Globus pallidus (tissue), 1 donor: Measurements from ENCODE around the gene SPATA6.
"Not testable (repeated sequence)": the region's sequence is repeated elsewhere in the genome, so short reads cannot be mapped to it uniquely, and the experiment has no call there.

ENCODE experiments used
- DNase-seq: peaks from one replicate; pipeline ENCODE4 v3.0.0-alpha.2; 2015; ENCODE audit warnings: low spot score

The SPATA6 gene

GRCh38 chr1:48471691-48472576 is at the start of gene SPATA6:
Gene SPATA6, minus strand, starts transcription at chr1:48472204. Its CDS starts 196 bp downstream, at chr1:48472008.
- peak; percentile 98 for DNase-seq

DNA sequence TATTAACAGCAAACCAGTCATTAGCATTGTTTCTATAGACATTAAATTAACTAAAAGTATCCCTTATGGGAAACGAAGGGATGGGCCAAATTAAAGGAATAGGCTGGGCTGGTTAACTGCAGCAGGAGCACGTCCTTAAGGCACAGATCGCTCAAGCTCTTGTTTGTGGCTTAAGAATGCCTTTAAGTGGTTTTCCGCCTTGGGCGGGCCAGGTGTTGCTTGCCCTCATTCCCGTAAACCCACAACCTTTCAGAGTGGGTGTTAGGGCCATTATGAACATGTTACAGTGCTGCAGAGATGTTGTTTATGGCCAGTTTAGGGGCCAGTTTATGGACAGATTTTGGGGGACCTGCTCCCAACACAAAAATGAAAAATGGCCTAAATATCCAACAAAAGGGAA is 47.9 kb upstream of the SPATA6 start:
- not testable (repeated sequence) for DNase-seq

DNA sequence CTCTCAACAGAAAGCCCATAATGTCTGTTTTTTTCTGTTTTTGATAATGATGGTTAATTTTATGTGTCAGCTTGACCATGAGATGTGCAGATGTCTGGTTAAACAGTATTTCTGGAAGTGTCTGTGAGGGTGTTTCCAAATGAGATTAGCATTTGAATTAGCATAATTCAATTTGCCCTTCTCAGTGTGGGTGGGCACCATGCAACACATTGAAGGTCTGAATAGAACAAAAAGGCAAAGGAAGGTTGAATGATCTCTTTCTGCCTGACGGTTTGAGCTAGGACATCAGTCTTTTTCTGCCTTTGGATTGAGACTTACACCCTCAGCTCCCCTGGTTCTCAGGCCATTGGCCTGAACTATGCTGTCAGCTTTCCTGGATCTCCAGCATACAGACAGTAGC is 34.9 kb upstream of the SPATA6 start:
- no peak for DNase-seq

DNA sequence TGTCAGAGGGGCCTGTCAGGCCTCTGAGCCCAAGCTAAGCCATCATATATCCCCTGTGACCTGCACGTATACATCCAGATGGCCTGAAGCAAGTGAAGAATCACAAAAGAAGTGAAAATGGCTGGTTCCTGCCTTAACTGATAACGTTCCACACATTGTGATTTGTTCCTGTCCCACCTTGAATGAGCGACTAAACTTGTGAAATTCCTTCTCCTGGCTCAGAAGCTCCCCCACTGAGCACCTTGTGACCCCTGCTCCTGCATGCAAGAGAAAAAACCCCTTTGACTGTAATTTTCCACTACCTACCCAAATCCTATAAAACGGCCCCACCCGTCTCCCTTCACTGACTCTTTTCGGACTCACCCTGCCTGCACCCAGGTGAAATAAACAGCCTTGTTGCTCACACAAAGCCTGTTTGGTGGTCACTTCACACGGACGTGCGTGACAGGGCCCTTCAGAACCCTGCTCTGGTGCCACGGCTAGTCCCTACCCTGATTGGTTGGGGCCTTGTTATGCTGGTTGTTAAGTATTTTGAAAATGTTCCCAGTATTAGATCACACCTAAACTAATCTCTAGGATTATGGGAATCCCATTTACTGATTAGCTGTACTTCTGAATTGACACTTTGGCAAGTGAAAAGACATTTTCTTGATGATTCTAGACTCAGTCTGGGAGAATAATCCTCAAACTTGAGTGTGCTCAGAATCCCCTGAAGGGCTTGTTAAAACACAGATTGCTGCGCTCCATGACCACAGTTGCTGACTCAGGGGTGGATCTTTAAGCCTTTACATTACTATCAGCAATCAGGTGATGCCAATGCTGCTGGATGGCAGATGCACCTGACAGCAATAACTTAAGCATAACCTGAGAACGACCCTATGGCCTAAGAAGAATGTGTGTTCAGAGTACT is 28.8 kb upstream of the SPATA6 start:
- DNase-seq, result no peak

DNA sequence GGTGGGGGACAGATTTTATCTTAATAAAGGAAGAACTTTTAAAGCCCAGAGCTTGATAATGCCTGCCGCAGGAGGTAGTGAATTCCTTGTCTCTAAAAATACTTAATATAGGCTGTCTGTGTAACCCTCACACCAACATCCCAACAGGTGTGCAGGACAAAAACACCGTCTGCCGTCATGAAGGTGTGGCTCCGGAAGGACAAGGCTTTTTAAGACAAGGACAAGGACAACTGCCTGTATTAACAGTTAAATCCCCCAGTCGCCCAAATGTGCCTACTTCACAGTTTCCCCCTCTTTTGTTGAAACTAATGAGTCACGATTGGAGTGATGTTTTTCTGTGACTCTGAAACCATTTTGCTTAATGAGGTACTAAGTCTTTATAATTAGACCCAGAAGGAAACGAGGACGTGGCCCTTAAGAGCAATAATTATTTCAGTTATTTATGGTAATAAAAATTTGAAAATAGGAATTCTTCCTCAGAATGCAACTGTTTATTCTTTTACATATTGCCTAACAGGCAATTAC is 27.3 kb upstream of the SPATA6 start:
- DNase-seq, result no peak

- DNase-seq, result peak; percentile 88
These were observed 26.2 kb upstream of the SPATA6 start for GRCh38 chr1:48498096-48498791.

DNA sequence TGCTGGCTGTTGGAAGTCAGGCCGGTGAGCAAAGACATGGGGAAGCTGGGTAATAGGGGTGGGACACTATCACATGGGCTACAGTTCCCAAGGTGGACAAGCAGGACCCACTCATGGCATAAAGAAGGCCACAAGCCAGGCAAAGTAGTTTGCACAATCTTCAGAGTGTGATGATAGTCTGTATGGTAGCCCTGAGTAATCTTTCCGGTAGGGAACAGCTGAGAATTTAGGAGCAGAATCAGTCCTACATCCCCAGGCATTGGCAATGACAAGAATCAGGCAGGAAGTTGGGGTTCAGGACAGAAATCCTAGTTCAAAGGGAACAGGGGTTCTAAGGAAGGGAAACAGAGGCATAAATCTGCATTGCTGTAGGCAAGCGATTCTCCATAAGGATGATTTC is 23.9 kb upstream of the SPATA6 start:
- DNase-seq, result no peak

DNA sequence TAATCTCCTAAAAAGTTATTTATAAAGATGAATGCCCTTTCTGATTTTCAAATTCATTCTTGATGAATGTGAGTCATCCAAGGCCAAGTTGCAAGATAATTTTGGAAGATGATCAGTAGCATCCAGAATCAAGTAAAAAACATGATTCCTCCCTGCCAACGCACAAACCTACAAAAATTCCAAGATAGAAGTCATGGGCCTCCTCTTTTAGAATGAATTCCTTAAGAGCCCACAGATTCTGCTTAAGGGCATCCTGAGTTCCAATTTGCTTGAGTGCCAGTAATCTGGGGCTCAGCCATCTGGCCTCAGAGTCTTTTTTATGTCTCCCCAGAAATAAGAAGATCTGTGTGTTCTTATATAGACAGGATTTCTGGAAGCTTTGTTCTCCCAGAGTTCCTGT is 23.2 kb upstream of the SPATA6 start:
- no peak for DNase-seq

- peak; percentile 93 for DNase-seq
These were observed 22.2 kb upstream of the SPATA6 start for GRCh38 chr1:48493970-48494769.

- DNase-seq, result peak; percentile 15
These were observed 21.0 kb upstream of the SPATA6 start for GRCh38 chr1:48493041-48493440.

DNA sequence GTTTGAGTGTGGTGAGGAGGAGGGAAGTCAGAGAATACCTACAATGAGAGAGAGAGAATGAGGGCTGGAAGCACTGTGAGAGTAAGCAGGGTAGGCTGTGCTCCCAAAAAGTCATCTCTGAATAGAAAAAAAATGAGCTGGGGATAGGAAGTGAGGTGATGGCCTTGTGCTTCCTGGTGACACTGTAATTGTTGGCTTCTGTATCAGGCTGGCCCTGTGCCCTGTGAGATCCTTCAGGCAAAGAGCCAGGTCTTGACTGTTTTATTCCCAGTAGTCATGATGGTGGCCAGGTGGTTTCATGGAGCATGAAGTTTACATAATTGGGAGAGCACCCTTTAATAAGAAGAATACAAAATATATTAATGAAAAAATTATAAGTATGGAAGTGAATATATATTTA is 20.4 kb upstream of the SPATA6 start:
- no peak for DNase-seq

- DNase-seq, result no peak
These were observed 16.7 kb upstream of the SPATA6 start for GRCh38 chr1:48488721-48489120.

DNA sequence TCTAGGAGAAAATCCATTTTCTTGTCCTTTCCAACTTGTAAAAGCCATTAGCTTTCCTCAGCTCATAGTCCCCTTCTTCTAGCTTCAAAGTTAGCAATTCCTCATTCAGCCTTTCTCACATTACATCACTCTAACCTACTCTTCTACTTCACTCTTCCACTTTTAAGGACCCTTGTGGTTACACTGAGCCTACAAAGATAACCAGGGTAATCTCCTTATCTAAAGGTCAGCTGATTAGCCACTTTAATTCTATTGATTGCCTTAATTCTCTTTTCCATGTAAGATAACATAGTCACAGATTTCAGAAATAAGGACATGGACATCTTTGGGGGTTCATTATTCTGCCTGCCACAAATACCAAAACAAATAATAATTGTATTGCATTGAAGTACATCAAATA is 8.5 kb upstream of the SPATA6 start:
- no peak for DNase-seq

GRCh38 chr1:48480023-48480422 is 8.0 kb upstream of the SPATA6 start:
- DNase-seq, result not testable (repeated sequence)

- DNase-seq, result no peak
These were observed 634 bp upstream of the SPATA6 start for GRCh38 chr1:48472638-48473037.

DNA sequence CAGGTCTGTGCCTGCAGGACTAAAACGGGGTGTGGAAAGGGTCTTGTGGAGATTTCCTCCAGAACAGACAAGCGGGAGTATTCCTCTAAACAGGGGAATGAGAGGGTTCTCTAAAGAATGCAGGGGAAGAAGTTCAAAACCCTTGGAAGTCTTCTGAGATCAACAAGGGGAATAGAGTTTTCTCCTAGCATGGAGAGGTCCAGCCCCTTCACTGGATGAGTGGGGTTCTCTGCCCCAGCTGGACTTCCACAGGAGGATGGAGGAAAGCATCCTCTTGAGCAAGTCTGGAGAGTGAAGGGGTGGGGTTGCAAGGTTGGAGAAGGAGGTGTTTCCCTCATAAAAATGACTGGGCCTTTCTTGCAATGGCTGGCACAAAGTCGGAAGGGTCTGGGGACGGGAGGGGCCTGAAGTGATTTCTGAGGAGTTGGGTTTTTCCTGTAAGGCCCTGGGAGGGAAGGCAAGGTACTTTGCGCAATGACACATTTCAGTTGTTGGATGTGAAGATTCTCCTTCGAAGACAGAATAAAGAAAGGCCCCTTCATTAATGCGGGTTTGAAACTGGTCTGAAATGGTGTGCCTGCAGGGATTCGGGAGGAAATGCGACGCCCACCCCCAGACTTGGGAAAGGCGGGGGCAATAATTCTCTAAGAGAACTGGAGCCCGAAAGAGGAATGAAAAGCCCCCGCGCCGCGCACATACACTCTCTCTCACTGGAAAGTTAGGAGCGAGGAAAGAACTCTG is 884 bp downstream of the SPATA6 start:
- no peak for DNase-seq

DNA sequence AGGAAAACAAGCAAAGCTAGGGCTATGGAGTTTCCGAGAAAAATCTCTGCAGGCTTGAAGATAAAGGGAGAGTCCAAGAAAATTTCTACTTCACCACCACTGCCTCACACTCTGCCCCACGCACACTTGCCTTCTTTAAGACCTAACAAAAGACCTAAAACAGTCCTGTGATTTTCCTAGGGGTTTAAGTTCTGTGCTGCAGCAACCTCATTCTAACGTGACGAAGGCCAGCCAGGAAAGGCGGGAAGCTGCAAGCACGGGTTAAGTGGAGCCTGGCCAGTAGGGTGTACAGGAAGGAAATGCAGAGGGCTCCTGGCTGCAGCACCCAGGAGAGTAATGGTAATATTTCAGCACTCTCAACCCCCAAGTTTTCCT is 1.5 kb downstream of the SPATA6 start:
- peak; percentile 72 for DNase-seq

- peak; percentile 85 for DNase-seq
These were observed 2.2 kb downstream of the SPATA6 start for GRCh38 chr1:48469616-48470480.

DNA sequence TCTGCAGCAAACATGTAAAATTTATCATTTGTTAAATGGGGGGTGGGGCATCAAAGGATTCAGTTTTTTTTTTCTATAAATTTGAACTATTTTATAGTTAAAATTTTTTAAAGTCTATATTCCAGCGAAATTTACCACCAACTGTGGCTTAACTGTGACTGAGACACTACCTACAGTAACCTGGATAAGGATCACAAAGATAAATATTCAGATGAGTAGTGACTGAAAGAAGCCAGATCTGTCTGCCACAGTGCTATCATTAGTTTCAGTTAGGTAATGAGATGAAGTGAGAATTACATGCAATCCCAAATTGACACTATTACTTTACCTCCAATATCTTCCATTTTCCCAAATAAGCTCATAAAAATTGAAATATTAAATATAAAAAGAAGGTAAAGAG is 5.4 kb downstream of the SPATA6 start:
- no peak for DNase-seq
